Ovary (tissue), 3 donors: ENCODE results near the gene ALPK3.

Experiments
- CTCF ChIP-seq, 3 donors: fragments of 450-650 bp in 2 of 3; fragments of 200-600 bp in 1 of 3; IDR thresholded peaks; one replicate each; pipeline versions ENCODE4 v1.5.1 to v1.8.0; 2016 to 2022; ENCODE audit warnings: antibody characterized with exemption in 3 of 3, mild to moderate bottlenecking in 1 of 3
- EP300 ChIP-seq: sonication (generic); formaldehyde crosslinking; IDR thresholded peaks from one replicate; pipeline ENCODE4 v1.6.1; 2017; ENCODE audit warnings: antibody characterized with exemption
- POLR2A ChIP-seq: fragments of 450-650 bp; IDR thresholded peaks from one replicate; pipeline ENCODE4 v1.6.1; 2017; ENCODE audit warnings: antibody characterized with exemption, mild to moderate bottlenecking, moderate library complexity
- donor health status: DM: no; HTN: no; CAD: no.

DNA sequence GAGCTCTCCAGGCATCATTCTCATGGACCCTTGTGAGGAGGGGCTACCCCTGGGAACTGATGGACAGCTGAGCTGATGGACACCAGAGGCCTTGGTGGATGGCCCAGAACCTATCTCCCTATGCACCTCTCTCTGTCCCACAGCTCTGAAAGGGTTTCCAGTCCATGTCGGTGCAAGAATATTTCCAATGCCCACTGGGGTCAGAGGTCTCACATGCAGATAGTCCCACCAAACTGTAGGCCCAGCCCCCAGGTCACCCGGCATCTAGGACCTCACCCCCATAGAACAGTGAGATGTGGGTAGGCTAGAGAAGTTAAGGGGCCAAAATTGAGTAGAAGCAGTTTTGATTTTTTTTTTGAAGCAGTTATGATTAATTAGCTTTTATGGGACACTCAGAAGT lies 2.6 kb downstream of the ALPK3 start:
- no peak for TF ChIP-seq CTCF (IDR thresholded peaks at IDR 0.05)
- no peak for TF ChIP-seq EP300
- no peak for TF ChIP-seq POLR2A
